Measurements from ENCODE around the gene UBE2M. TPM values are rescaled to one million over a fixed set of nuclear protein-coding genes. Genes with fewer than 3 reads are reported as not detected.

The UBE2M gene
- polyA plus RNA-seq, 1 donor (not counting 4 experiments of a cell fraction or from before 2014, with no cell fraction given), result 82.6 TPM

DNA sequence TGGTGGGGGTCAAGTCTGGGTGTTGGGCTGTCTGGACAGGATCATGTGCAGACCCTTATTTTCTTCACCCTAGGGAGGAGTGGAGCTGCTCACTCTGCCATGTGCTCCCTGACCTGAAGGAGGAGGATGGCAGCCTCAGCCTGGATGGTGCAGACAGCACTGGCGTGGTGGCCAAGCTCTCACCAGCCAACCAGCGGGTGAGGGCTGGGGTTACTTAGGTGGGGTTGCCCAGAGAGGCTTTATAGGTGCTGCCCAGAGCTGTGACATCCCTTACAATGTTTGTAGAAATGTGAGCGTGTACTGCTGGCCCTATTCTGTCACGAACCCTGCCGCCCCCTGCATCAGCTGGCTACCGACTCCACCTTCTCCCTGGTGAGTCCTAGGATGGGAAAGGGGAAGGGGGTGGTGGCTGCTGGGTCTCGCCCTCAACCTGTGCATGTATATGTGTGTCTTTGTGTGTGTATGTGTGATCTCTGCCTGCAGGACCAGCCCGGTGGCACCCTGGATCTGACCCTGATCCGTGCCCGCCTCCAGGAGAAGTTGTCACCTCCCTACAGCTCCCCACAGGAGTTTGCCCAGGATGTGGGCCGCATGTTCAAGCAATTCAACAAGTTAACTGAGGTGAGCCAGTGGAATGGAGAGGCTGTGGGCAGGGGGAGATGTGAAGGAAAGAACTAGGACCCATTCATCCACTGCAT is 8.6 kb downstream of the UBE2M start:
- no peak overlapping the region for H3K9ac ChIP-seq (ENCODE audit: control insufficient read depth, extremely low read depth, insufficient read depth, low read length)
- TF ChIP-seq, protein P1, sequence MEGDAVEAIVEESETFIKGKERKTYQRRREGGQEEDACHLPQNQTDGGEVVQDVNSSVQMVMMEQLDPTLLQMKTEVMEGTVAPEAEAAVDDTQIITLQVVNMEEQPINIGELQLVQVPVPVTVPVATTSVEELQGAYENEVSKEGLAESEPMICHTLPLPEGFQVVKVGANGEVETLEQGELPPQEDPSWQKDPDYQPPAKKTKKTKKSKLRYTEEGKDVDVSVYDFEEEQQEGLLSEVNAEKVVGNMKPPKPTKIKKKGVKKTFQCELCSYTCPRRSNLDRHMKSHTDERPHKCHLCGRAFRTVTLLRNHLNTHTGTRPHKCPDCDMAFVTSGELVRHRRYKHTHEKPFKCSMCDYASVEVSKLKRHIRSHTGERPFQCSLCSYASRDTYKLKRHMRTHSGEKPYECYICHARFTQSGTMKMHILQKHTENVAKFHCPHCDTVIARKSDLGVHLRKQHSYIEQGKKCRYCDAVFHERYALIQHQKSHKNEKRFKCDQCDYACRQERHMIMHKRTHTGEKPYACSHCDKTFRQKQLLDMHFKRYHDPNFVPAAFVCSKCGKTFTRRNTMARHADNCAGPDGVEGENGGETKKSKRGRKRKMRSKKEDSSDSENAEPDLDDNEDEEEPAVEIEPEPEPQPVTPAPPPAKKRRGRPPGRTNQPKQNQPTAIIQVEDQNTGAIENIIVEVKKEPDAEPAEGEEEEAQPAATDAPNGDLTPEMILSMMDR (optimal IDR thresholded peaks at IDR 0.05 in 1 of 3, IDR thresholded peaks at IDR 0.05 in 1 of 3, conservative IDR thresholded peaks at IDR 0.05 in 1 of 3; ENCODE audit: extremely low read depth in 1 of 3, insufficient read depth in 2 of 3, low read length in 3 of 3), result no peak
- TF ChIP-seq EZH2 (IDR thresholded peaks at IDR 0.05; ENCODE audit: low read length), result no peak

DNA sequence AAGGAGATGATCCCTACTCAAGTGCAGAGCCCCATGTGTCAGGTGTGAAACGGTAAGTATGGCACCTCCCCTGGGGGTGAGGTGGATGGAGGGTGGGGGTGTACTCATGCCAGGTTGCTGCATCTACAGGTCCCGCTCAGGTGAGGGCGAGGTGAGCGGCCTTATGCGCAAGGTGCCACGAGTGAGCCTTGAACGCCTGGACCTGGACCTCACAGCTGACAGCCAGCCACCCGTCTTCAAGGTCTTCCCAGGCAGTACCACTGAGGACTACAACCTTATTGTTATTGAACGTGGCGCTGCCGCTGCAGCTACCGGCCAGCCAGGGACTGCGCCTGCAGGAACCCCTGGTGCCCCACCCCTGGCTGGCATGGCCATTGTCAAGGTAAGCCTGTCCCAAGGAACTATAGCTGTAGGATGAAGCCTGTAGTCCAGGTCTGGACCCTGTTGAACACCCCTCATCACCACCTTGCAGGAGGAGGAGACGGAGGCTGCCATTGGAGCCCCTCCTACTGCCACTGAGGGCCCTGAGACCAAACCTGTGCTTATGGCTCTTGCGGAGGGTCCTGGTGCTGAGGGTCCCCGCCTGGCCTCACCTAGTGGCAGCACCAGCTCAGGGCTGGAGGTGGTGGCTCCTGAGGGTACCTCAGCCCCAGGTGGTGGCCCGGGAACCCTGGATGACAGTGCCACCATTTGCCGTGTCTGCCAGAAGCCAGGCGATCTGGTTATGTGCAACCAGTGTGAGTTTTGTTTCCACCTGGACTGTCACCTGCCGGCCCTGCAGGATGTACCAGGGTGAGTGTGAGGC is 9.3 kb downstream of the UBE2M start:
- H3K9ac ChIP-seq (ENCODE audit: control insufficient read depth, extremely low read depth, insufficient read depth, low read length), result no peak overlapping the region
- TF ChIP-seq, protein P1 (optimal IDR thresholded peaks at IDR 0.05 in 1 of 3, IDR thresholded peaks at IDR 0.05 in 1 of 3, conservative IDR thresholded peaks at IDR 0.05 in 1 of 3; ENCODE audit: extremely low read depth in 1 of 3, insufficient read depth in 2 of 3, low read length in 3 of 3), result no peak
- no peak for TF ChIP-seq EZH2 (IDR thresholded peaks at IDR 0.05; ENCODE audit: low read length)
- H3K4me2 ChIP-seq (ENCODE audit: control insufficient read depth, extremely low read depth, insufficient read depth, low read depth, low read length), result no peak overlapping the region
- H3K36me3 ChIP-seq (ENCODE audit: control insufficient read depth in 2 of 2, extremely low read depth in 1 of 2, insufficient read depth in 2 of 2, low read length in 2 of 2), result peaks cover 51 to 64% of the 10 kb centered on the region in 2 experiments
- peaks cover 51% of the 10 kb centered on the region for H4K20me1 ChIP-seq (ENCODE audit: control insufficient read depth, extremely low read depth, insufficient read depth, low read length)
- FAIRE-seq, result no peak
- dilution Hi-C loops (cut with MboI; ENCODE audit: extremely low pct_ligation_motif_present, low sequenced_read_pairs), result no loop called here
- peaks cover 9% of the 10 kb centered on the region for H3K9me1 ChIP-seq (ENCODE audit: control insufficient read depth, extremely low read depth, insufficient read depth, low read length)
- no peak overlapping the region for H2AFZ ChIP-seq (ENCODE audit: control insufficient read depth, low read length)
- H3K4me1 ChIP-seq (ENCODE audit: control insufficient read depth, extremely low read depth, insufficient read depth, low read length), result peaks cover 18% of the 10 kb centered on the region
- no peak for DNase-seq (ENCODE audit: low read depth, low spot score)
- H3K27ac ChIP-seq (ENCODE audit: control insufficient read depth, insufficient read depth, low read length), result no peak overlapping the region
- H3K4me3 ChIP-seq (ENCODE audit: control insufficient read depth in 2 of 3, extremely low read depth in 1 of 3, insufficient read depth in 2 of 3, low read depth in 1 of 3, low read length in 3 of 3), result no peak overlapping the region
- H3K27me3 ChIP-seq (ENCODE audit: control insufficient read depth, extremely low read depth, insufficient read depth, low read length), result no peaks in the 10 kb centered on the region
- no peaks in the 10 kb centered on the region for H3K9me3 ChIP-seq (ENCODE audit: control insufficient read depth, low read depth, low read length)
- H3K79me2 ChIP-seq (ENCODE audit: control insufficient read depth, insufficient read depth, low read length), result peaks cover 69% of the 10 kb centered on the region

More for the DNA sequence above, 8.6 kb downstream of the UBE2M start:
- no peak for FAIRE-seq
- Histone ChIP-seq H3K9me1 (ENCODE audit: control insufficient read depth, extremely low read depth, insufficient read depth, low read length) (peaks cover 9% of the 10 kb centered on the region), H2AFZ (ENCODE audit: control insufficient read depth, low read length) (no peak overlapping the region), H3K27me3 (ENCODE audit: control insufficient read depth, extremely low read depth, insufficient read depth, low read length) (no peaks in the 10 kb centered on the region), H3K4me3 (ENCODE audit: control insufficient read depth in 2 of 3, extremely low read depth in 1 of 3, insufficient read depth in 2 of 3, low read depth in 1 of 3, low read length in 3 of 3) (no peak overlapping the region), H3K36me3 (ENCODE audit: control insufficient read depth in 2 of 2, extremely low read depth in 1 of 2, insufficient read depth in 2 of 2, low read length in 2 of 2) (peaks cover 51 to 64% of the 10 kb centered on the region in 2 experiments), H3K9me3 (ENCODE audit: control insufficient read depth, low read depth, low read length) (no peaks in the 10 kb centered on the region), H3K4me1 (ENCODE audit: control insufficient read depth, extremely low read depth, insufficient read depth, low read length) (peaks cover 21% of the 10 kb centered on the region), H3K4me2 (ENCODE audit: control insufficient read depth, extremely low read depth, insufficient read depth, low read depth, low read length) (no peak overlapping the region), H4K20me1 (ENCODE audit: control insufficient read depth, extremely low read depth, insufficient read depth, low read length) (peaks cover 51% of the 10 kb centered on the region), H3K27ac (ENCODE audit: control insufficient read depth, insufficient read depth, low read length) (no peak overlapping the region), H3K79me2 (ENCODE audit: control insufficient read depth, insufficient read depth, low read length) (peaks cover 73% of the 10 kb centered on the region)
- DNase-seq (ENCODE audit: low read depth, low spot score), result no peak
- dilution Hi-C loops (cut with MboI; ENCODE audit: extremely low pct_ligation_motif_present, low sequenced_read_pairs), result no loop called here

Measured in keratinocyte (primary cell).